Naive thymus-derived CD4-positive, alpha-beta T cell (primary cell): Measurements from ENCODE around the gene STH. TPM values are rescaled to one million over a fixed set of nuclear protein-coding genes. Genes with fewer than 3 reads are reported as not detected.
"Not testable (repeated sequence)": the region's sequence is repeated elsewhere in the genome, so short reads cannot be mapped to it uniquely, and the experiment has no call there.

ENCODE experiments used
- ATAC-seq: fragments of 150-1000 bp; cut with Tn5 transposase; 2 replicates; pipeline ENCODE4 v1.10.0; 2021; ENCODE audit warnings: mild to moderate bottlenecking, moderate library complexity
- CTCF ChIA-PET: fragments of 350-600 bp; sonication (Branson Sonifier 250); formaldehyde crosslinking; loops from one replicate; lab custom pipeline; 2021; ENCODE audit warnings: antibody characterized with exemption; lab: Charles Lee
- POLR2A ChIA-PET: fragments of 350-600 bp; sonication (Branson Sonifier 250); formaldehyde crosslinking; loops from one replicate; lab custom pipeline; 2021; ENCODE audit warnings: antibody characterized with exemption, inconsistent platforms; lab: Charles Lee
- DNase-seq, 9 donors: peaks; one replicate each; pipeline versions ENCODE4 v3.0.0 to v3.0.0-alpha.2; 2020 to 2022; ENCODE audit warnings: mixed read lengths in 1 of 9
- H3K27ac ChIP-seq: one replicate; pipeline ENCODE4 v1.7.0; 2013; ENCODE audit warnings: mild to moderate bottlenecking, low read depth, low read length, moderate library complexity
- H3K27me3 ChIP-seq, 2 donors: one replicate each; pipeline ENCODE4 v1.7.0; 2013; ENCODE audit warnings: low read length in 2 of 2, mild to moderate bottlenecking in 2 of 2, moderate library complexity in 2 of 2; ENCODE audit not compliant: control insufficient read depth in 2 of 2, insufficient read depth in 2 of 2
- H3K36me3 ChIP-seq, 3 experiments: 1 replicate in 2 of 3; 2 replicates in 1 of 3; pipeline ENCODE4 v1.7.0; 2013; ENCODE audit warnings: low read length in 3 of 3, mild to moderate bottlenecking in 3 of 3, moderate library complexity in 1 of 3; ENCODE audit not compliant: insufficient read depth in 3 of 3, control insufficient read depth in 2 of 3
- H3K4me1 ChIP-seq, 2 donors: one replicate each; pipeline ENCODE4 v1.7.0; 2013; ENCODE audit warnings: low read length in 2 of 2, mild to moderate bottlenecking in 2 of 2, moderate library complexity in 1 of 2; ENCODE audit not compliant: control insufficient read depth in 2 of 2, insufficient read depth in 2 of 2
- H3K4me3 ChIP-seq: 2 replicates; pipeline ENCODE4 v1.7.0; 2013; ENCODE audit warnings: mild to moderate bottlenecking, low read length
- H3K9me3 ChIP-seq, 3 experiments: 1 replicate in 2 of 3; 2 replicates in 1 of 3; pipeline ENCODE4 v1.7.0; 2013; ENCODE audit warnings: low read length in 3 of 3; ENCODE audit not compliant: control insufficient read depth in 2 of 3
- H3K27ac Mint-ChIP-seq, 9 donors: one replicate each; pipeline ENCODE4 v1.8.0; 2020 to 2022; ENCODE audit warnings: mixed read lengths in 9 of 9, mild to moderate bottlenecking in 8 of 9, moderate library complexity in 5 of 9, inconsistent platforms in 2 of 9
- H3K27me3 Mint-ChIP-seq, 5 donors: one replicate each; pipeline ENCODE4 v1.8.0; 2021 to 2022; ENCODE audit warnings: mixed read lengths in 5 of 5, mild to moderate bottlenecking in 1 of 5
- H3K36me3 Mint-ChIP-seq, 5 donors: one replicate each; pipeline ENCODE4 v1.8.0; 2020 to 2022; ENCODE audit warnings: mixed read lengths in 5 of 5, mild to moderate bottlenecking in 3 of 5, inconsistent platforms in 1 of 5
- H3K4me1 Mint-ChIP-seq, 7 donors: one replicate each; pipeline ENCODE4 v1.8.0; 2020 to 2022; ENCODE audit warnings: mixed read lengths in 7 of 7, mild to moderate bottlenecking in 3 of 7, inconsistent platforms in 1 of 7
- H3K4me3 Mint-ChIP-seq, 10 donors: one replicate each; pipeline ENCODE4 v1.8.0; 2020 to 2022; ENCODE audit warnings: mild to moderate bottlenecking in 10 of 10, mixed read lengths in 10 of 10, moderate library complexity in 6 of 10, inconsistent platforms in 2 of 10
- H3K9me3 Mint-ChIP-seq, 11 donors: one replicate each; pipeline ENCODE4 v1.8.0; 2020 to 2022; ENCODE audit warnings: mixed read lengths in 11 of 11, mild to moderate bottlenecking in 4 of 11, inconsistent platforms in 1 of 11, moderate library complexity in 1 of 11
- intact Hi-C, 2 donors: fragments of 100-400 bp; cut with micrococcal nuclease; formaldehyde crosslinking; loops; one replicate each; pipeline ENCODE4 v1.15.1; 2023
- polyA plus RNA-seq, 2 donors: library from polyadenylated mRNA; unstranded; fragments of 300-500 nt; fragmentation: Illumina TruSeq; gene quantifications; one replicate each; pipeline ENCODE4 v1.2.3, GENCODE V29; 2021
- total RNA-seq, 6 experiments: library from RNA in 5 of 6; stranded (reverse) in 5 of 6; gene quantifications; 1 replicate in 5 of 6; 2 replicates in 1 of 6; pipeline ENCODE4 v1.2.3 and lab custom pipeline; 2021 to 2026

STH gene
- total and polyA plus RNA-seq, 7 experiments from 2014 or later = not detected

DNA sequence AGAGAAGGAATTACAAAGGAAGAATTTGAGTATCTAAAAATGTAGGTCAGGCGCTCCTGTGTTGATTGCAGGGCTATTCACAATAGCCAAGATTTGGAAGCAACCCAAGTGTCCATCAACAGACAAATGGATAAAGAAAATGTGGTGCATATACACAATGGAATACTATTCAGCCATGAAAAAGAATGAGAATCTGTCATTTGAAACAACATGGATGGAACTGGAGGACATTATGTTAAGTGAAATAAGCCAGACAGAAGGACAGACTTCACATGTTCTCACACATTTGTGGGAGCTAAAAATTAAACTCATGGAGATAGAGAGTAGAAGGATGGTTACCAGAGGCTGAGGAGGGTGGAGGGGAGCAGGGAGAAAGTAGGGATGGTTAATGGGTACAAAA, 7.0 kb downstream of the STH start:
- H3K27ac ChIP-seq, H3K4me3 Mint-ChIP-seq: not testable (repeated sequence)

GRCh38 chr17:46007461-46007965, 8.5 kb downstream of the STH start:
- DNase-seq (no peak), ATAC-seq (no peak)
- Mint-ChIP-seq H3K36me3 (peaks cover 0 to 5% (median 0%) of the 10 kb centered on the region in 5 donors), H3K4me3 (no peak overlapping the region), H3K27ac (no peak overlapping the region), H3K27me3 (peaks cover 0 to 7% (median 0%) of the 10 kb centered on the region in 5 donors), H3K4me1 (peaks cover 0 to 4% (median 0%) of the 10 kb centered on the region in 7 donors), H3K9me3 (no peaks in the 10 kb centered on the region)
- H3K9me3 ChIP-seq = no peaks in the 10 kb centered on the region
- H3K27me3 ChIP-seq = no peaks in the 10 kb centered on the region
- H3K36me3 ChIP-seq = no peaks in the 10 kb centered on the region
- POLR2A ChIA-PET = interaction anchor here (0.6 kb wide), 1 partner anchor 192 kb away, joined by 4 read pairs; no protein-coding TSS in a partner anchor
- intact Hi-C loops = no loop called here
- no peak overlapping the region for H3K4me3 ChIP-seq
- H3K27ac ChIP-seq = no peak overlapping the region
- CTCF ChIA-PET = no interaction called here
- H3K4me1 ChIP-seq = no peaks in the 10 kb centered on the region

More for the DNA sequence above, 7.0 kb downstream of the STH start:
- DNase-seq, H3K9me3 ChIP-seq, H3K27me3 ChIP-seq, H3K27ac Mint-ChIP-seq, H3K36me3 Mint-ChIP-seq, H3K4me3 ChIP-seq, H3K36me3 ChIP-seq, intact Hi-C loops, H3K4me1 Mint-ChIP-seq, H3K4me1 ChIP-seq, H3K9me3 Mint-ChIP-seq, ATAC-seq, H3K27me3 Mint-ChIP-seq: not testable (repeated sequence)
- POLR2A ChIA-PET = interaction anchor here (0.7 to 1.1 kb wide), 2 partner anchors 11 to 256 kb away, joined by 3 read pairs; no protein-coding TSS in a partner anchor
- CTCF ChIA-PET = interaction anchor here (1.0 to 3.8 kb wide), 2 partner anchors 14 to 38 kb away, joined by 3 to 17 read pairs; no protein-coding TSS in a partner anchor

- peaks cover 0 to 7% (median 0%) of the 10 kb centered on the region in 5 donors for H3K27me3 Mint-ChIP-seq
- H3K4me3 ChIP-seq = no peak overlapping the region
- CTCF ChIA-PET = no interaction called here
- H3K27me3 ChIP-seq = no peaks in the 10 kb centered on the region
- H3K4me1 Mint-ChIP-seq = no peaks in the 10 kb centered on the region
- no peak overlapping the region for H3K27ac Mint-ChIP-seq
- H3K4me1 ChIP-seq = no peaks in the 10 kb centered on the region
- H3K27ac ChIP-seq = no peak overlapping the region
- no peak overlapping the region for H3K4me3 Mint-ChIP-seq
- peaks cover 0 to 5% (median 0%) of the 10 kb centered on the region in 5 donors for H3K36me3 Mint-ChIP-seq
- intact Hi-C loops = no loop called here
- ATAC-seq (no peak), DNase-seq (no peak)
- H3K9me3 ChIP-seq = no peaks in the 10 kb centered on the region
- no peaks in the 10 kb centered on the region for H3K9me3 Mint-ChIP-seq
- no peaks in the 10 kb centered on the region for H3K36me3 ChIP-seq
- POLR2A ChIA-PET = no interaction called here
These were observed 9.5 kb downstream of the STH start for GRCh38 chr17:46008591-46008990.

GRCh38 chr17:46009681-46010596, 10.9 kb downstream of the STH start:
- peaks cover 0 to 7% (median 0%) of the 10 kb centered on the region in 5 donors for H3K27me3 Mint-ChIP-seq
- ChIA-PET CTCF (no interaction called here), POLR2A (no interaction called here)
- no peaks in the 10 kb centered on the region for H3K9me3 Mint-ChIP-seq
- Histone ChIP-seq H3K4me3 (no peak overlapping the region), H3K9me3 (no peaks in the 10 kb centered on the region), H3K27ac (no peak overlapping the region), H3K27me3 (no peaks in the 10 kb centered on the region), H3K4me1 (no peaks in the 10 kb centered on the region), H3K36me3 (no peaks in the 10 kb centered on the region)
- DNase-seq (no peak), ATAC-seq (no peak)
- peaks cover 0 to 5% (median 0%) of the 10 kb centered on the region in 5 donors for H3K36me3 Mint-ChIP-seq
- H3K4me1 Mint-ChIP-seq = no peaks in the 10 kb centered on the region
- intact Hi-C loops = no loop called here
- no peak overlapping the region for H3K4me3 Mint-ChIP-seq
- no peak overlapping the region for H3K27ac Mint-ChIP-seq

DNA sequence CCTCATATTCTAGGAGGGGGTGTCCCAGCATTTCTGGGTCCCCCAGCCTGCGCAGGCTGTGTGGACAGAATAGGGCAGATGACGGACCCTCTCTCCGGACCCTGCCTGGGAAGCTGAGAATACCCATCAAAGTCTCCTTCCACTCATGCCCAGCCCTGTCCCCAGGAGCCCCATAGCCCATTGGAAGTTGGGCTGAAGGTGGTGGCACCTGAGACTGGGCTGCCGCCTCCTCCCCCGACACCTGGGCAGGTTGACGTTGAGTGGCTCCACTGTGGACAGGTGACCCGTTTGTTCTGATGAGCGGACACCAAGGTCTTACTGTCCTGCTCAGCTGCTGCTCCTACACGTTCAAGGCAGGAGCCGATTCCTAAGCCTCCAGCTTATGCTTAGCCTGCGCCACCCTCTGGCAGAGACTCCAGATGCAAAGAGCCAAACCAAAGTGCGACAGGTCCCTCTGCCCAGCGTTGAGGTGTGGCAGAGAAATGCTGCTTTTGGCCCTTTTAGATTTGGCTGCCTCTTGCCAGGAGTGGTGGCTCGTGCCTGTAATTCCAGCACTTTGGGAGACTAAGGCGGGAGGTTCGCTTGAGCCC, 11.6 kb downstream of the STH start:
- CTCF ChIA-PET = no interaction called here

DNA sequence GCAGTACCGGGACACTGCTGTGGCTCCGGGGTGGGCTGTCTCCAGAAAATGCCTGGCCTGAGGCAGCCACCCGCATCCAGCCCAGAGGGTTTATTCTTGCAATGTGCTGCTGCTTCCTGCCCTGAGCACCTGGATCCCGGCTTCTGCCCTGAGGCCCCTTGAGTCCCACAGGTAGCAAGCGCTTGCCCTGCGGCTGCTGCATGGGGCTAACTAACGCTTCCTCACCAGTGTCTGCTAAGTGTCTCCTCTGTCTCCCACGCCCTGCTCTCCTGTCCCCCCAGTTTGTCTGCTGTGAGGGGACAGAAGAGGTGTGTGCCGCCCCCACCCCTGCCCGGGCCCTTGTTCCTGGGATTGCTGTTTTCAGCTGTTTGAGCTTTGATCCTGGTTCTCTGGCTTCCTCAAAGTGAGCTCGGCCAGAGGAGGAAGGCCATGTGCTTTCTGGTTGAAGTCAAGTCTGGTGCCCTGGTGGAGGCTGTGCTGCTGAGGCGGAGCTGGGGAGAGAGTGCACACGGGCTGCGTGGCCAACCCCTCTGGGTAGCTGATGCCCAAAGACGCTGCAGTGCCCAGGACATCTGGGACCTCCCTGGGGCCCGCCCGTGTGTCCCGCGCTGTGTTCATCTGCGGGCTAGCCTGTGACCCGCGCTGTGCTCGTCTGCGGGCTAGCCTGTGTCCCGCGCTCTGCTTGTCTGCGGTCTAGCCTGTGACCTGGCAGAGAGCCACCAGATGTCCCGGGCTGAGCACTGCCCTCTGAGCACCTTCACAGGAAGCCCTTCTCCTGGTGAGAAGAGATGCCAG, 12.9 kb downstream of the STH start:
- Mint-ChIP-seq H3K36me3 (no peaks in the 10 kb centered on the region), H3K27me3 (peaks cover 0 to 2% (median 0%) of the 10 kb centered on the region in 5 donors), H3K4me1 (no peaks in the 10 kb centered on the region), H3K27ac (no peak overlapping the region), H3K4me3 (no peak overlapping the region), H3K9me3 (no peaks in the 10 kb centered on the region)
- Histone ChIP-seq H3K27me3 (no peaks in the 10 kb centered on the region), H3K4me1 (no peaks in the 10 kb centered on the region), H3K9me3 (no peaks in the 10 kb centered on the region), H3K4me3 (no peak overlapping the region), H3K27ac (no peak overlapping the region), H3K36me3 (no peaks in the 10 kb centered on the region)
- ATAC-seq = no peak
- ChIA-PET POLR2A (no interaction called here), CTCF (no interaction called here)
- intact Hi-C loops = no loop called here
- DNase-seq = no peak

More for the DNA sequence above, 11.6 kb downstream of the STH start:
- no peaks in the 10 kb centered on the region for H3K9me3 ChIP-seq
- H3K27me3 ChIP-seq = no peaks in the 10 kb centered on the region
- H3K36me3 ChIP-seq = no peaks in the 10 kb centered on the region
- H3K4me3 ChIP-seq = no peak overlapping the region
- peaks cover 0 to 5% (median 0%) of the 10 kb centered on the region in 5 donors for H3K36me3 Mint-ChIP-seq
- H3K27me3 Mint-ChIP-seq = peaks cover 0 to 7% (median 0%) of the 10 kb centered on the region in 5 donors
- no peak overlapping the region for H3K27ac ChIP-seq
- intact Hi-C loops = no loop called here
- H3K27ac Mint-ChIP-seq = no peak overlapping the region
- POLR2A ChIA-PET = interaction anchor here (0.6 kb wide), 1 partner anchor 24 kb away, joined by 3 read pairs; no protein-coding TSS in a partner anchor
- no peak for ATAC-seq
- H3K4me1 ChIP-seq = no peaks in the 10 kb centered on the region
- DNase-seq = no peak
- no peaks in the 10 kb centered on the region for H3K9me3 Mint-ChIP-seq
- H3K4me1 Mint-ChIP-seq = no peaks in the 10 kb centered on the region
- no peak overlapping the region for H3K4me3 Mint-ChIP-seq
